K562 (cell line): ENCODE data around the gene CAPN8. TPM values are rescaled to one million over a fixed set of nuclear protein-coding genes. Genes with fewer than 3 reads are reported as not detected.

Experiments
- ARID3A ChIP-seq: IDR thresholded peaks from 2 replicates; pipeline ENCODE4 v1.6.1; 2012; ENCODE audit warnings: low read depth, low read length, improper control_type of control experiment, borderline replicate concordance
- CHD1 ChIP-seq: fragments of 200-600 bp; sonication (generic); IDR thresholded peaks from one replicate; pipeline ENCODE4 v1.6.1; 2012; ENCODE audit warnings: mild to moderate bottlenecking, moderate library complexity, low read length, inconsistent platforms
- E2F8 ChIP-seq: fragments of 450-650 bp; IDR thresholded peaks from 2 replicates; pipeline ENCODE4 v1.7.1; 2018; ENCODE audit warnings: mild to moderate bottlenecking, low read depth; ENCODE audit not compliant: partially characterized antibody
- ESRRA ChIP-seq: fragments of 450-650 bp; IDR thresholded peaks from 2 replicates; pipeline ENCODE4 v1.6.1; 2014; ENCODE audit warnings: low read depth, mild to moderate bottlenecking, moderate library complexity, borderline replicate concordance
- FOXP4 ChIP-seq: sonication (generic); formaldehyde crosslinking; IDR thresholded peaks from 2 replicates; pipeline ENCODE4 v1.8.0; 2022; ENCODE audit warnings: mild to moderate bottlenecking, missing genetic modification reagents, borderline replicate concordance
- KAT8 ChIP-seq: fragments of 450-650 bp; IDR thresholded peaks from 2 replicates; pipeline ENCODE4 v1.6.1; 2016; ENCODE audit warnings: low read depth, mild to moderate bottlenecking
- NCOA1 ChIP-seq: fragments of 450-650 bp; IDR thresholded peaks from 2 replicates; pipeline ENCODE4 v1.6.1; 2016; ENCODE audit warnings: low read depth
- NFRKB ChIP-seq: fragments of 450-650 bp; IDR thresholded peaks from 2 replicates; pipeline ENCODE4 v1.6.1; 2016; ENCODE audit warnings: low read depth
- POLR3A ChIP-seq: IDR thresholded peaks from 2 replicates; pipeline ENCODE4 v1.6.1; 2011; ENCODE audit warnings: borderline replicate concordance, mild to moderate bottlenecking, moderate library complexity; ENCODE audit not compliant: insufficient read length, insufficient read depth; ENCODE audit errors: extremely low read depth
- RBBP5 ChIP-seq: fragments of 200-600 bp; sonication (generic); IDR thresholded peaks from 2 replicates; pipeline ENCODE4 v1.6.1; 2012; ENCODE audit warnings: borderline replicate concordance, mild to moderate bottlenecking, low read length, control low read depth, inconsistent platforms; ENCODE audit not compliant: insufficient read depth, poor library complexity, severe bottlenecking
- SMARCC2 ChIP-seq: fragments of 450-650 bp; IDR thresholded peaks from 2 replicates; pipeline ENCODE4 v1.6.1; 2017; ENCODE audit warnings: antibody characterized with exemption, moderate library complexity, mild to moderate bottlenecking, low read depth
- SOX6 ChIP-seq: fragments of 450-650 bp; IDR thresholded peaks from 2 replicates; pipeline ENCODE4 v1.6.1; 2014; ENCODE audit warnings: mild to moderate bottlenecking
- TEAD1 ChIP-seq, 2 experiments: fragments of 450-650 bp in 1 of 2; sonication (generic) in 1 of 2; formaldehyde crosslinking; IDR thresholded peaks; 2 replicates each; pipeline versions ENCODE4 v1.4.0 to v1.8.0; 2020 to 2022; ENCODE audit warnings: mild to moderate bottlenecking in 2 of 2, missing genetic modification reagents in 1 of 2
- ZBTB43 ChIP-seq: sonication (generic); formaldehyde crosslinking; IDR thresholded peaks from 2 replicates; pipeline ENCODE4 v1.8.0; 2023; ENCODE audit warnings: mild to moderate bottlenecking, missing genetic modification reagents
- ZBTB7A ChIP-seq: IDR thresholded peaks from 2 replicates; pipeline ENCODE4 v1.6.1; 2011; ENCODE audit warnings: low read depth, mild to moderate bottlenecking, low read length, moderate library complexity, borderline replicate concordance; ENCODE audit not compliant: control insufficient read depth
- ZNF124 ChIP-seq: sonication (generic); formaldehyde crosslinking; IDR thresholded peaks from 2 replicates; pipeline ENCODE4 v1.8.1; 2022; ENCODE audit warnings: missing genetic modification reagents
- polyA plus RNA-seq, 8 experiments: library from polyadenylated mRNA; depleted of rRNA in 4 of 8; stranded (reverse) in 5 of 8; unstranded in 3 of 8; fragments of >200 nt; fragmentation: Nextera tagmentation in 2 of 8; fragmentation: Illumina TruSeq in 1 of 8; extraction: Ambion mirVana in 2 of 8; extraction: Trizol in 1 of 8; gene quantifications; 2 replicates each; pipeline versions ENCODE4 v1.2.1 to v1.2.3, GENCODE V29; 2011 to 2014; ENCODE audit warnings: inconsistent platforms in 1 of 8, missing spikeins in 1 of 8
- total RNA-seq, 7 experiments: library from RNA; depleted of rRNA in 6 of 7; stranded (reverse); fragments of >200 nt in 6 of 7; fragmentation: Illumina TruSeq in 2 of 7; extraction: Trizol in 2 of 7; gene quantifications; 2 replicates each; pipeline versions ENCODE4 v1.2.1 to v1.2.3, GENCODE V29; 2011 to 2021; ENCODE audit warnings: low replicate concordance in 1 of 7

The CAPN8 gene
- total and polyA plus RNA-seq, 9 of the 15 experiments (the other 6 are each of a cell fraction or from before 2014, with no cell fraction given) = 0.06 TPM; not detected in 8

GRCh38 chr1:223714849-223715603 lies 49.5 kb upstream of the CAPN8 start (continued):
- peak; percentile 60 for TF ChIP-seq SMARCC2
- peak; percentile 36 for TF ChIP-seq RBBP5
- TF ChIP-seq ZBTB7A = peak; percentile 55; the same call in 1 of the 2 replicates
- TF ChIP-seq POLR3A = no peak
- TF ChIP-seq ARID3A = peak; percentile 76; the same call in 1 of the 2 replicates
- 0 out of 2 replicates have a peak, but pooled peaks have one; percentile 19 for TF ChIP-seq SOX6
- TF ChIP-seq CHD1 = peak; percentile 50
- TF ChIP-seq E2F8 = no peak
- 0 out of 2 replicates have a peak, but pooled peaks have one; percentile 32 for TF ChIP-seq FOXP4 (CRISPR knock-in tag)
- 0 out of 2 replicates have a peak, but pooled peaks have one; percentile 55 for TF ChIP-seq ZBTB43 (CRISPR knock-in tag)
- no peak for TF ChIP-seq ZNF124
- 0 out of 4 replicates have a peak, but pooled peaks of 1 of the 2 experiments have one; percentile 23 for TF ChIP-seq TEAD1 (CRISPR knock-in tag; IDR thresholded peaks at IDR 0.05)
- no peak for TF ChIP-seq KAT8
- peak; percentile 35; the same call in 1 of the 2 replicates for TF ChIP-seq NCOA1
- 0 out of 2 replicates have a peak, but pooled peaks have one; percentile 45 for TF ChIP-seq NFRKB
- peak; percentile 79 for TF ChIP-seq ESRRA
